Hepatocyte (in vitro differentiated cells): ENCODE data around the gene PLA2G5.

Experiments
- CTCF ChIP-seq: fragments of 200-600 bp; sonication (generic); IDR thresholded peaks from 2 replicates; pipeline ENCODE4 v1.5.1; 2016; ENCODE audit warnings: antibody characterized with exemption, mild to moderate bottlenecking; ENCODE audit not compliant: poor library complexity
- EZH2 ChIP-seq: fragments of 200-600 bp; sonication (generic); IDR thresholded peaks from 2 replicates; pipeline ENCODE4 v1.6.1; 2016; ENCODE audit warnings: antibody characterized with exemption, mild to moderate bottlenecking, borderline replicate concordance

- TF ChIP-seq CTCF (no peak), EZH2 (no peak)
Observed at GRCh38 chr1:20107351-20107750, 37.4 kb downstream of the PLA2G5 start.
